MM.1S (cell line): Measurements from ENCODE around the gene GPC3.

Experiments used
- CTCF ChIP-seq: fragments of 300-600 bp; sonication (generic); IDR thresholded peaks from 2 replicates; pipeline ENCODE4 v1.5.1; 2016; ENCODE audit warnings: antibody characterized with exemption, low read length, mixed read lengths
- EZH2 ChIP-seq: fragments of 300-600 bp; sonication (generic); optimal IDR thresholded peaks from 2 replicates; pipeline ENCODE3; 2017; ENCODE audit warnings: low read depth, mild to moderate bottlenecking, antibody characterized with exemption, low read length, mixed read lengths

GRCh38 chrX:133594156-133594555 lies 391.2 kb downstream of the GPC3 start:
- TF ChIP-seq CTCF (no peak), EZH2 (no peak)
